Measurements from ENCODE around the gene RAB33B. TPM values are rescaled to one million over a fixed set of nuclear protein-coding genes. Genes with fewer than 3 reads are reported as not detected.

RAB33B gene
- total RNA-seq, 1 experiment from 2014 or later: 5.7 TPM

GRCh38 chr4:139508581-139509237 lies 54.8 kb downstream of the RAB33B start:
- DNase-seq (ENCODE audit: low spot score): no peak

GRCh38 chr4:139509727-139510410 lies 55.9 kb downstream of the RAB33B start:
- no peak for DNase-seq (ENCODE audit: low spot score)

GRCh38 chr4:139511320-139511719 lies 57.4 kb downstream of the RAB33B start:
- no peak for DNase-seq (ENCODE audit: low spot score)

GRCh38 chr4:139514382-139515059 lies 60.6 kb downstream of the RAB33B start:
- DNase-seq (ENCODE audit: low spot score): no peak

- DNase-seq (ENCODE audit: low spot score): no peak
These were observed 61.6 kb downstream of the RAB33B start for GRCh38 chr4:139515531-139515958.

GRCh38 chr4:139521754-139522401 lies 68.0 kb downstream of the RAB33B start:
- no peak for DNase-seq (ENCODE audit: low spot score)

- no peak for DNase-seq (ENCODE audit: low spot score)
These were observed 68.5 kb downstream of the RAB33B start for GRCh38 chr4:139522457-139522856.

GRCh38 chr4:139523076-139523475 lies 69.2 kb downstream of the RAB33B start:
- DNase-seq (ENCODE audit: low spot score): peak; percentile 54

- DNase-seq (ENCODE audit: low spot score): no peak
These were observed 70.2 kb downstream of the RAB33B start for GRCh38 chr4:139524062-139524631.

- DNase-seq (ENCODE audit: low spot score): no peak
These were observed 71.5 kb downstream of the RAB33B start for GRCh38 chr4:139525414-139525813.

Other genes with a start within 250 kb of the RAB33B start
- 0.72 TPM in 1 of 2 replicates, not detected in the other for gene MGARP, start 173.9 kb upstream of the RAB33B start, total RNA-seq (2014; rRNA removed; shearing (Covaris generic))
- gene NAA15, start 152.6 kb upstream of the RAB33B start, total RNA-seq (2014; rRNA removed; shearing (Covaris generic)): 29.9 and 36.9 TPM in 2 replicates
- gene NDUFC1, start 151.6 kb upstream of the RAB33B start, total RNA-seq (2014; rRNA removed; shearing (Covaris generic)): 154 and 169 TPM in 2 replicates
- 28.6 and 40.0 TPM in 2 replicates for gene SETD7, start 102.1 kb downstream of the RAB33B start, total RNA-seq (2014; rRNA removed; shearing (Covaris generic))
- gene MGST2, start 211.7 kb downstream of the RAB33B start, total RNA-seq (2014; rRNA removed; shearing (Covaris generic)): 1.6 TPM in 1 of 2 replicates, not detected in the other

Measured in H4 (cell line).